Cardiac septum (tissue), 1 donor: ENCODE data around the gene CNOT2. TPM values are rescaled to one million over a fixed set of nuclear protein-coding genes. Genes with fewer than 3 reads are reported as not detected.
"Not testable (repeated sequence)": the region's sequence is repeated elsewhere in the genome, so short reads cannot be mapped to it uniquely, and the experiment has no call there.

ENCODE experiments used
- DNase-seq: peaks from one replicate; pipeline ENCODE4 v3.0.0-alpha.2; 2020; ENCODE audit warnings: low spot score
- intact Hi-C: fragments of 100-400 bp; cut with DNase I; formaldehyde crosslinking; loops from one replicate; pipeline ENCODE4 v1.14.0; 2022
- total RNA-seq: library from RNA; stranded (reverse); fragmentation: NEBNext Ultra II Directional; extraction: Animal tissue kit (Norgen Biotek cat#: 25700); gene quantifications from one replicate; pipeline ENCODE4 v1.2.1, GENCODE V29; 2021
- donor health status: DM: no; HTN: no; CAD: no.

Gene CNOT2
- total RNA-seq, 1 donor from 2014 or later: 44.0 TPM

- DNase-seq: no peak
- intact Hi-C loops: no loop called here
Measured at GRCh38 chr12:70354787-70355186, 111.6 kb downstream of the CNOT2 start.

DNA sequence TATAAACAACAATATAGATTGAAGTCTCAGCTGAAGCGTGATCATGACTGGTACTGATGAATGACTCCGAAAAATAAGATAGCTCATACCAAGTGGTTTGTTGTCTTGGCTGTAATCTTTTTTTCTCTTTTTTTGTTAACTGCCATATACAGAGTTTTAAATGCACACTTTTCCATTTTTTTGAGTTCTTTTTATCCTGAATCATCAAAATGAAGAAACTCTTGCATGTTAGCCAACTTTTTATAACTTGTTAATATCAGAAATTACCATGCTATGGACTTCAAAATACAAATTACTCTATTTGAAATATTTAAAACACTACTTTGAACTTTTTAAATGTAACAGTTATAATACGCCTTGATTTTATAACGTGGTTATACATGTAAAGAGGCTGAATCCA, 112.7 kb downstream of the CNOT2 start:
- DNase-seq: no peak
- intact Hi-C loops: no loop called here

DNA sequence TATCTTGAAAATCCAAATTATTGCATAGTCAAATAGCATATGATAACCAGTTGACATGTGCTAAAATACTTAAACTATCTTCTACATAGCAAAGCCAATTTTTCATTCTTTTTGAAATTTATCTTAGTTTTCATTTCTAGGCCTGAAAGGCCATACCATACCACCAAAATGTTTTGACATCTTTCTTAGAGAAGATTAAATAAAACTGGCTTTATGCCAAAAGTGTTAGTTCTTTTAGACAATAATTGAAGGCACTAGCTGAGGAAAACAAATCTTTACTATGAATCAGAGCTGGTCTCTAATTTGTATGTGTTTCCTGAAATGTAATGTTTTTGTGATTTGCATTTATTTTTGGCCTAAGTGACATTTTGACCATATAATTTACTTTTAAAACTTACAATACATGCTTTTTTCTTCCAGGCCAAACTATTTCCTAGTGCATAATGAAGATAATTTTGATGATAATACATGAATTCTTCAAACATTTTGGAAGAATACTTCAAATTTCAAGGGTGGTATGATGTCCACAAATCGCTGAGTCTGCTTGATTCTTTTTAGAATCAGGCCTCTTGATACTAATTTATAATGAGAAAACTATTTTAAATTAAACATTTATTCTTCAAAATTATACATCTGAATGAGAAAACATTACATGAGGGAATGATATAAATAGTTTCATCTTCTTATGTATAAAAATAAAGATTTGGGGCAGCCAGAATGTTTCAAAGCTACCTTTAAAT, 116.4 kb downstream of the CNOT2 start:
- DNase-seq: no peak
- intact Hi-C loops: loop anchor here (10.0 kb wide), 1 partner anchor 375 kb away; no protein-coding TSS in a partner anchor

DNA sequence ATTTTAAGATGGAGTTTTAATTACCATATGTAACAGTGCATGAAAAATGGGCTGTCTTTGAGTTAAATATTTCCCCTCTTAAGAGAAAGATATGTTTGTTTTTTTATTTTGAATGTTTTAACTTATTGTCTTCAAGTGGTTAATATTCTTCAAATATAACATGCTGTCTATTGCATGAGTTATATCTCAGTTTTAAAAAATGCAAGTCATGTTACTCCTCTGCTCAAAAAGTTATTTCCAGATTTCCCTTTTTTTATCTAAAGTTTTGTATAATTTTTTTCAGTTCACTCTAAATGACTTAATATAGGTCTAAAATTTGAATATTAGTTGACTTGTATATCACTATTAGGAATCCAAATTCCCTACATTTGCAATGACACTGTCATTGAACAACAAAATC, 117.0 kb downstream of the CNOT2 start:
- DNase-seq: no peak
- intact Hi-C loops: loop anchor here (10.0 kb wide), 1 partner anchor 375 kb away; no protein-coding TSS in a partner anchor

- DNase-seq: no peak
- intact Hi-C loops: loop anchor here (5.0 to 10.0 kb wide), 3 partner anchors 123 to 458 kb away; partner anchors contain the start of gene CNOT2
Measured at GRCh38 chr12:70364695-70365397, 121.6 kb downstream of the CNOT2 start.

- intact Hi-C loops: loop anchor here (5.0 to 10.0 kb wide), 3 partner anchors 123 to 458 kb away; partner anchors contain the start of gene CNOT2
- no peak for DNase-seq
Measured at GRCh38 chr12:70365398-70365647, 122.1 kb downstream of the CNOT2 start.

DNA sequence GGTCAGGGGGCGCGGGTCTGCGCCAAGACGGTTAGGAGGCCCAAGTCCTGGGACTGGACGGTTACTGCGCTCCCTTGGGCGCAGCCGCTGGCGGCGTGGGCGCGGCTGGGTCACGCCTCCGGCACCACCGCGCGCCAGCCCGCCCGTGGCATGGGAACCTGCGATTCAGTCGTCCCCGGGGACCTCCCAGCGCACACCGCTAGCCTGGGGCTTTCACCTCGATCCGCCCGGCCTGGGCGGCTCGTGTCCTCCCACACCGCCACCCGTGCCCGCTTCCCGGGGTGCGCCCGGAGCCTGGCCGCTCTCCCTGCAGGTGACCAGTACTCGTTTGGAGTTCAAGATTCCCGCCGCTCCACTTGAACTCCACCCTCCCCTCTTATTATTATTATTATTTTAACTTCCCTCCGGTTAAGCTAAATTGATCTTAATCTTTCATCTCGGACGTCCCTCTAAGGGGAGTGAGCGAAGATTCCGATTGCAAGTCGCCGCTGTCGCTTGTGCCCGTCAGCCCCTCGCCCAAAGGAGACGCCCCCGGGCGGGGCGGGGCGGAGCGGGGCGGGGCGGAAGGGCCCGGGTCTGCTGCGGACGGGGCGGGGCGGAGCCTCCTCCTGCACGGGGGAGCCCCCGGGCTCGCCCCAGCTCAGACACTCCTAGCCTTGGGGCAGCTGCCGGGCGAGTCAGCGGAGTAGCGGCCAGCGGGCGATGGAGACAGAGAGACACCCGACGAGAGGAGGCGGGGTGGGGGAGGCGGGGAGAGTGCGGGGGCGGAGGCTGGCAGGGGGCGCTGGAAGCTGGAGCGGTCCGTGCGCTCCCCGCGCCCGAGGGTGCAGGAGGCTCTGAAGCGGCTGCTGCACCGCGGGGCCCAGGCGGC, 122.7 kb downstream of the CNOT2 start, which contains the start of gene KCNMB4:
TSS of gene KCNMB4 (plus strand) at position 643 of the 871 bp plus-strand sequence. CDS start 445 bp downstream, outside the sequence.
- peak; percentile 78 for DNase-seq
- intact Hi-C loops: loop anchor here (5.0 to 10.0 kb wide), 3 partner anchors 124 to 459 kb away; partner anchors contain the start of gene CNOT2

DNA sequence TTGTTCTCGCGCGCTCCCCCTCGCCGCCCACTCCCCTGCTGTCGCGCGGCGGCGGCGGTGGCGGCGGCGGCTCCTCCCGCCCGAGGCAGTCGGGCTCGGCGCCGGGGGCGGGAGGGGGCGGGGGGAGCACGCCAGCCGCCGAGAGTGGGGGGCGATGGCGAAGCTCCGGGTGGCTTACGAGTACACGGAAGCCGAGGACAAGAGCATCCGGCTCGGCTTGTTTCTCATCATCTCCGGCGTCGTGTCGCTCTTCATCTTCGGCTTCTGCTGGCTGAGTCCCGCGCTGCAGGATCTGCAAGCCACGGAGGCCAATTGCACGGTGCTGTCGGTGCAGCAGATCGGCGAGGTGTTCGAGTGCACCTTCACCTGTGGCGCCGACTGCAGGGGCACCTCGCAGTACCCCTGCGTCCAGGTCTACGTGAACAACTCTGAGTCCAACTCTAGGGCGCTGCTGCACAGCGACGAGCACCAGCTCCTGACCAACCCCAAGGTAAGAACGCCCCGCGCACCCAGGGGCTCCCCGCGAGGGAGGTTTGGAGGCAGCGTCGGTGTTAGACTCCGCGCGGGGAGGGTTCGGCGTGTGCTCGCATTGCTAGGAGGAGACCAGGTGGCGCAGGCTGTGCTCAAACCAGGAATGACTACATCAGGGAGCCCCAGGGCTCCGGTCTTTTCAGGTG, 123.5 kb downstream of the CNOT2 start:
- no peak for DNase-seq
- intact Hi-C loops: loop anchor here (5.0 to 10.0 kb wide), 3 partner anchors 124 to 459 kb away; partner anchors contain the start of gene CNOT2

GRCh38 chr12:70367258-70368141, 124.3 kb downstream of the CNOT2 start:
- intact Hi-C loops: loop anchor here (5.0 to 10.0 kb wide), 3 partner anchors 125 to 460 kb away; partner anchors contain the start of gene CNOT2
- DNase-seq: no peak

- intact Hi-C loops: no loop called here
- no peak for DNase-seq
Measured at GRCh38 chr12:70372881-70373280, 129.6 kb downstream of the CNOT2 start.

DNA sequence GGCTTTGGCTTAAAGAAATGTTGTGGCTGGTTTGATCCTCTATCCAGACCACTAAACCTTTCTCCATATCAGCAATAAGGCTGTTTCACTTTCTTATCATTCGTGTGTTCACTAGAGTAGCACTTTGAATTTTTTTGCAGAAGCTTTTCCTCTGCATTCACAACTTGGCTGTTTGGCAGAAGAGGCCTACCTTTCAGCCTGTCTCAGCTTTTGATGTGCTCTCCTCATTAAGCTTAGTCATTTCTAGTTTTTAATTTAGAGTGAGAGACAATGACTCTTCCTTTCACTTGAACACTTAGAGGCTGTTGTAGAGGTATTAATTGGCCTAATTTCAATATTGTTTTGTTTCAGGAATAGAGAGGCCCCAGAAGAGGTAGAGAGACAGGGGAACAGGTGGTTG, 136.6 kb downstream of the CNOT2 start:
- intact Hi-C loops: no loop called here
- no peak for DNase-seq

- no peak for DNase-seq
- intact Hi-C loops: no loop called here
Measured at GRCh38 chr12:70383484-70383883, 140.3 kb downstream of the CNOT2 start.

DNA sequence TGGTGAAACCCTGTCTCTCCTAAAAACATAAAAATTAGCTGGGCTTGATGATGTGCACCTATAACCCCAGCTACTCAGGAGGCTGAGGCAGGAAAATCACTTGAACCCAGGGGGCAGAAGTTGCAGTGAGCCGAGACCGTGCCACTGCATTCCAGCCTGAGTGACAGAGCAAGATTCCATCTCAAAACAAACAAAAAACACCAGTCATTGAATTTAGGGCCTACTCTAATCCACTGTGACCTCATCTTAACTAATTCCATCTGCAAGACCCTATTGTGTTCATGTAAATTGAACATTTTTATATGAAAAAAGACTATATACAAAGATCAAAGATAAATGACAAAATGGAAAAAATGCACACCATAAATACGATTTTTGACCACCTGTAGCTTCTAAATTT, 140.7 kb downstream of the CNOT2 start:
- intact Hi-C loops: no loop called here
- DNase-seq: no peak

- intact Hi-C loops: no loop called here
Measured at GRCh38 chr12:70386771-70387170, 143.5 kb downstream of the CNOT2 start.

DNA sequence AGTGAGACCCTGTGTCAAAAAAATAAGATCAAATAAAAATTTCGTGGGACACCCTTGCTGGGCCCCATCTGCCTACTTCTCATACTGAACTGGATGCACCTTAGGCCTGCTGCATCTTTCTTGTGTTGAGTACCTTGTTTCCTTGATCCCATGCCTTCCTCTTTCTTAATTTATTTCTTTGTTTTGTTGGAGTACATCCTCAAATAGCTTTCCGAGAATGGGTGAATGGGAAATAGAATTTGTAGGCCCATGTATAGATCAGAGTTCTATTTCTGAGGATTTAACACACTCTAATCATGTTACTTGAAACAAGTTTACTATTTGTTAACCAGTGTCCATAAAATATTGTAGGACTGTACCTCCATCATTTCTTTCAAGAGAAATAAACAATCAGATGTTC, 146.4 kb downstream of the CNOT2 start:
- DNase-seq: no peak
- intact Hi-C loops: no loop called here

More at GRCh38 chr12:70386771-70387170, 143.5 kb downstream of the CNOT2 start:
- no peak for DNase-seq

DNA sequence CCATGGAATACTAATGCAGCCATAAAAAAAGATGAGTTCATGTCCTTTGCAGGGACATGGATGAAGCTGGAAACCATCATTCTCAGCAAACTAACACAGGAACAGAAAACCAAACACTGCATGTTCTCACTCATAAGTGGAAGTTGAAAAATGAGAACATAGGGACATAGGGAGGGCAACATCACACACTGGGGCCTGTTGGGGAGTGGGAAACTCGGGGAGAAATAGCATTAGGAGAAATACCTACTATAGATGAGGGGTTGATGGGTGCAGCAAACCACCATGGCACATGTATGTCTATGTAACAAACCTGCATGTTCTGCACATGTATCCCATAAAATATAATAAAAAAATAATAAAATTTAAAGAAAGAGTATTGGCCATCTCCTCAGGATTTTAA, 149.4 kb downstream of the CNOT2 start:
- intact Hi-C loops, DNase-seq: not testable (repeated sequence)

DNA sequence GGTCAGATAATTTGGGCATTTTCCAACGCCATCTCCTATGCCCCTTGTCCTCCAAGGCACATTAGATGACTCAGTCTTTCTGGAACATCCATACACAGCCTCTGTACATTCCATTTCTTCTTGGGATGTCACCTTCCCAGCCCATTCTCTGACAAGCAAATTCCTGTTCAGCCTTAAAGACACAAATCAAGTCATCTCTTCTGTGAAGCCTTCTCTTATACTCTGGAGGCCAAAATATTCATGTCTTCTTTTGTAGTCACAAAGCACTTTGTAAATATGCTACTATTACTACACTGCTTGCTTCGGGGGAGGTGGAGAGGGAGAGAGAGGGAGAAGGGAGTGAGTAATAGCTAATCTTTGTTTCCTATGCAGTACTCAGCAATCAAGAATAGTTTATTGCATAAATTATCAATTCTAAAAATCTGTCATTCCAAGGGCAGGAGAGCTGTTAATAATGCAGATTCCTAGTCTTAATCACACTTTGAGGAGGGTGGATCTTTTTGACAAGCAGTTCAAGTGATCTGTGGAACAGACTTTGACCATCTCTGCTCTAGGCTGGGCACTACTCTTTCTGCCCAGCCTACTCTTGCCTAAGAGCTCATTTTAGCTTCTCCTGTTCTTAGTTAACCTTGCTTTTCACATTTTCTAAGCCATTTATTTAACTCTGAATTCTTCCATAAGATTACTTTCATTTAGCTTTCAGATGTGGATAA, 150.7 kb downstream of the CNOT2 start:
- no peak for DNase-seq
- intact Hi-C loops: no loop called here

DNA sequence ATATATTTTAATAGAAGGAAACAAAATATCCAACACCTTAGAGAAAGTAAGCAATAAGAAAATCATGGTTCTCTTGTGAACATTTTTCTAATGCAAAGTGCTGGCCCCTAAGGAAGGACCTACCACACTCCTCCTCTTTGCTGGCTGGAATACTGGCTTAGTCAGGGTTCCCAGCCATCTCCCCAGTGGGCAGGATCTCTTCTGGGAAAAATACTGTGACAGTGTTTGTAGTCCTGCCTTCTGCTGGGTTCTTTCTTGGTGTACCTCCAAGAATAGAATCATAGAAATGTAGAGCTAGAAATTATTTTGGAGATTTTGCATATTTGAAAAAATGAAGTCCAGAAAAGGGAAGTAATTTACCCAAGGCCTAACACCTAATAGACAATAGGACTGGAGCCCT, 154.8 kb downstream of the CNOT2 start:
- intact Hi-C loops: no loop called here
- no peak for DNase-seq
